ENCODE measurements around the gene MINDY4.

Gene MINDY4

DNA sequence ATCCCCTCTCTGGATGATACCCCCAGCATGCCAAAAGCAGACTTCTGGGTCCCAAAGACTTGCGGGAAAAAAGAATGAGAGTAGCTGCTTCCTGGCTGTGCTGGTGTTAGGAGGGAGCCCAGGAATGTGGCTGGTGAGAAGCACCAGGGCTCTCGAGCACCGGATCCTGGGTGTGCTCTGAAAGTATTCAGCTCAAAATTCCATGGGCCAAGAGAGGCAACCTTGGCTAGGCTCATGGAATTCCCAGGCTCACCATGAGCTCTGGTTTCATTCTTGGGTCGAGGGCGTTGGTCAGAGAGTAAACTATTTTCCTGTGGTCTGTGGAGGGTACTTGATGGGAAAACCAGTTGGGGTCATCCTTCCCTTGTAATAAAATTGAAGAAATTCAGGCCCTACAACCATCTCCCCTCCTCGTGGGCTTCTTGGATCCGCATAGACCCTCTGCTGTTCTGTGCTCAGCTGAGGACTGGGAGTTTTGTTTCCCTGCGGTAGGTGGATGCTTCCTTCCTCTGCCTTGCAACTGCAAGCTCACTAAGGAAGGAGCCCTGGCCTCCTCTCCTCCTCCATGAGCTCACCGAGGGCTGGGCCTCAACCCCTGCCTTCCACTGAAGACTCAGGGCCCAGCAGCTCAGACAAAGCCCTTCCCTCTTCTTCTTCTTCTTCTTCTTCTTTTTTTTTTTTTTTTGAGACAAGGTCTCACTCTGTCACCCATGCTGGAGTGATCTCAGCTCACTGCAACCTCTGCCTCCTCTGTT lies 106.0 kb downstream of the MINDY4 start:
- no peak overlapping the region for H3K27ac Mint-ChIP-seq

DNA sequence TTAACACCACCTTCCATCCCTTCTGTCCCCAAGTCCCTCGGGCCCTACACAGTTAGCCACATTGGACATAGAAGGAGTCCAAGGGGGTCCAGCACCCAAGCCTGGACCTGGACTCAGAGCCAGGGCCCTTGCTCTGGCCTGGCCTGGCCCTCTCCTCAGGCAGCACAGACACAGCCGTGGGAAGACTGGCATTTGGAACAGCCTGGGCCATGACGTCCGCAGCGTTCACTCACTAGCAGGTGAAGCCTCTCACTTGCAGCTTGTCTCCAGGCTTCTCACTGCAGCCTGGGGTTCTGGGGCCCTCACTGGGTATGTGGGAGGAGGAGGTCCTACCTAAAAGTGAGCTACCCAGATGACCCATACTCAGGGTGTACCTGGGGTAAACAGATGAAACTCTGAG lies 106.8 kb downstream of the MINDY4 start:
- H3K4me1 Mint-ChIP-seq (ENCODE audit: low read depth) = peaks cover 5% of the 10 kb centered on the region
- no peak overlapping the region for H3K4me3 Mint-ChIP-seq
- no peaks in the 10 kb centered on the region for H3K36me3 Mint-ChIP-seq (ENCODE audit: low read depth)
- no peak overlapping the region for H3K27ac Mint-ChIP-seq
- H3K27me3 Mint-ChIP-seq = no peaks in the 10 kb centered on the region
- H3K9me3 Mint-ChIP-seq = no peaks in the 10 kb centered on the region
- intact Hi-C loops (cut with micrococcal nuclease) = no loop called here

More for the DNA sequence above, 106.0 kb downstream of the MINDY4 start:
- Mint-ChIP-seq H3K4me3 (no peak overlapping the region), H3K4me1 (ENCODE audit: low read depth) (peaks cover 5% of the 10 kb centered on the region), H3K27me3 (no peaks in the 10 kb centered on the region), H3K36me3 (ENCODE audit: low read depth) (no peaks in the 10 kb centered on the region), H3K9me3 (no peaks in the 10 kb centered on the region)
- intact Hi-C loops (cut with micrococcal nuclease) = no loop called here

DNA sequence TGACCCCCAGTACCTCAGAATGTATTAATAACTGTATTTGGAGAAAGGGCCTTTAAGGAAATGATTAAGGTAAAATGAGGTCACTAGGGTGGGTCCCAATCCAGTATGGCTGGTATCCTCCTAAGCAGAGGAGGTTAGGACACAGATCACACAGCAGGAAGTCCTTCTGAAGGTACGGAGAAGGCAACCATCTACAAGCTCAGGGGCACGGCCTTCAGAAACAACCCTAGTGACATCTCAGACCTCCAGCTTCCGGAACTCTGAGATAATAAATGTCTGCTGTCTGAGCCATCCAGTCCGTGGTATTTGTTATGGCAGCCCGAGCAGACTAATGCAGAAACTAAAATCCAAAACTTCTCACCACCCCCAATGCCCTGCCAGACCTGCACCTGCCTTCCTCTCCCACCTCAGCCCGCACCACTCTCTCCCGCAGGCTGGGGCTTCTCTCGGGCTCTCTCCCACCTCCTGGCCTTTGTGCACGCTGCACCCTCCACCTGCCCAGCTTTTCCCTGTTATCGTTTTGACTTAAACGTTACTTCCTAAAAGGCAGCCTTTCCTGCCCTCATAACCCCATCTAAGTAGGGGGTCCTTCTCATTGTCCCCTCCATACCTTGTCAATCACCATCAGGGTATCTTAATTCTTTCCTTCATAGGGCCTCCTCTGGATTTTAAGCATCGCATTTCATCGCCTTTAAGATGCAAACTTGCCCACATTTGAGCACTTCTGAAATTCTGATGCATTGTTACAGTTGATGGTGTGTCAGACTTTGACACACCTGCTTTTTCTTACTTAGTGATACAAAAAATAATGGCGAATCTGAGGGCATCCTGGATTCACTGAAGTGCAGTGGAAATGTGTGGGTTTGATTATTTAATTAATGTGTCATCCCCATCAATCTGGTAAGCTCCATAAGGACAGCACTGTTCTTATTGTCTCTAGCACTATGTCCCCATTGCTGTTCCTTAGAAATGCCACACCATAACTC lies 108.2 kb downstream of the MINDY4 start:
- H3K27ac Mint-ChIP-seq = no peak overlapping the region
- intact Hi-C loops (cut with micrococcal nuclease) = no loop called here
- no peaks in the 10 kb centered on the region for H3K27me3 Mint-ChIP-seq
- no peaks in the 10 kb centered on the region for H3K9me3 Mint-ChIP-seq
- peaks cover 5% of the 10 kb centered on the region for H3K4me1 Mint-ChIP-seq (ENCODE audit: low read depth)
- no peak overlapping the region for H3K4me3 Mint-ChIP-seq
- H3K36me3 Mint-ChIP-seq (ENCODE audit: low read depth) = no peaks in the 10 kb centered on the region

DNA sequence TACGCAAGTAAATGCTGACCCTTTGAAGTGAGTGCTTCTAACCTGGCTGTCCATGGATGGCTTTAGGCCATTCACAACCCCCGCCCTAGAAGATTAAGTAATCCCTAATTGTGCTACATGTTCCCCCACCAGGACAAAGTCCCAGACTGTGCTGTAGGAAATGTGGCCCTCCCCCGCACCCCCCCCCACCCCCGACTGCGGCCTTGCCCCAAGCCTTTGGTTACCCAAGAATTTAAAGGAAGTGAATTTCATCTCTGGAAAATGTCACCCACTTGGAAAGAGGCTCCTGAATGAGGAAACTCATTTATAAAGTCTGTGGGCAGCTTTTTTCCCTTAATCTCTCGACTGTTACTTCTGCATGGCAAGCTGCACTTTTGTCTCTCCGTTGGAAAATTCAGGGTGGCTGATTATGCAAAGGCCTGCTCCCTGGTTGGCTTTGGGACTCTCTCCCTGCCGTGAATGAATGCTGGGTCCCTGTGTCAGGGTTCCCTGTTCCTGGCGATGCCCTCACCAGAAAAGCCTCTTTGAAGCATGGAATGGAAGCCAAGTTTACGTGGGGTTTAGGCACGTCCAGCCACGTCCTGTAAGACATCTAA lies 109.0 kb downstream of the MINDY4 start:
- no peak overlapping the region for H3K4me3 Mint-ChIP-seq
- no peaks in the 10 kb centered on the region for H3K36me3 Mint-ChIP-seq (ENCODE audit: low read depth)
- no peaks in the 10 kb centered on the region for H3K9me3 Mint-ChIP-seq
- intact Hi-C loops (cut with micrococcal nuclease) = no loop called here
- H3K4me1 Mint-ChIP-seq (ENCODE audit: low read depth) = peaks cover 5% of the 10 kb centered on the region
- H3K27ac Mint-ChIP-seq = no peak overlapping the region
- no peaks in the 10 kb centered on the region for H3K27me3 Mint-ChIP-seq

DNA sequence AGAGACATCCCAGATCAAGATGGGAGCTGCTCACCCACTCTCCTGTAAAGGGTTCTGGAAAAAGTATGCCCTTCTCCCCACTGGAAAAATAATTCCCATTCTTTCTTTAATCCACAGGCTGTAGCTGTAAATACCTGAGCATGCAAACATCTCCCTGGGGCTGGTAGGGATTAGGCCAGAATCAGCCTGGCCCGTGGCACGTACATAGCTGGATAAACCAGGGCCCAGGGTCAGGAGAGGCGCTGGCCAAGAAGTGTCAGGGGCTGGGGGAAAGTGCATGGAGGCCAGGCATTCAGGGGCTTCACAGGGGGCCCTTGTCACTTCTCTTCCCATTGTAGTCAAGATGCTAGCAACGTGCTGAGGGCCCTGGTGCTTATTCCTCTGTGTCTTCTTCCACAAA lies 109.7 kb downstream of the MINDY4 start:
- Mint-ChIP-seq H3K27me3 (no peaks in the 10 kb centered on the region), H3K27ac (no peak overlapping the region), H3K4me1 (ENCODE audit: low read depth) (peaks cover 5% of the 10 kb centered on the region), H3K9me3 (no peaks in the 10 kb centered on the region), H3K36me3 (ENCODE audit: low read depth) (no peaks in the 10 kb centered on the region), H3K4me3 (no peak overlapping the region)
- intact Hi-C loops (cut with micrococcal nuclease) = no loop called here

DNA sequence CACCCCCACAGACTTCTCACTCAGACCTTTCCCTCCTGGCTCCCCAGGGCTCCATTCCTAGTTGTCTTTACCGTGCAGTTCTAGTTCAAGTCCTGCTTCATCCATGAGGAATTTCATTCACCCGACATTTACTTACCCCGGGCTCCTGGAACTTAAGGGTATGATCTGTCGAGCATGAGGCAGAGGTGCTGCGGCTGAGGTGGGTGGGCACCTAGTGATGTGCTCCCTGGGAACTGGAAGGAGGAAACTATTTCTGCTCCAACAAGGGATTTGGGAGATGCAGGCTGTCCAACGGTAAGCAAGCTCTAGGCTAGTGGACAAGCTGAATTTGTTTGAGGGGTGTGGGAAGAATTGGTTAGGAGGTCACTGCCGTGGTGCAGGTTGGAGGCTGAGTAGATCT lies 110.2 kb downstream of the MINDY4 start:
- intact Hi-C loops (cut with micrococcal nuclease) = no loop called here
- Mint-ChIP-seq H3K9me3 (no peaks in the 10 kb centered on the region), H3K4me3 (no peak overlapping the region), H3K4me1 (ENCODE audit: low read depth) (peaks cover 5% of the 10 kb centered on the region), H3K27me3 (no peaks in the 10 kb centered on the region), H3K27ac (no peak overlapping the region), H3K36me3 (ENCODE audit: low read depth) (no peaks in the 10 kb centered on the region)

DNA sequence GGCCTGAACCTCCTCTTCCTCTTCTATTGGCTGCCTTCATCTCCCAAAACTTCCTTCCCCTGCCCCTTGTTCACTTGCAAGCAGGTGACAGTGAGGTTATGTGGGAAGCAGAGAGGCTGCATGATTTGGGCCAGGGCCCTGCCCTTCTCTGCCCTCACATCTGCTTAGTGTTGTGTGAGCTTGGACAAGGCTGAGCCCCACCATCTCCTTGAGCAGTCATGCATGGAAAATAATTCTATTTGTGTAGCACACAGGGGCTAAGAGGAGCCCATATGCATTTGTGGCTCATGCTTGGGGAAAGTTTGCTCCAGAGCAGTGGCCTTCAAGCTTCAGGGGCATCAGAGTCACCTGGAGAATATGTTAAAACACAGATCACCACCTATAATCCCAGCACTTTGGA lies 113.7 kb downstream of the MINDY4 start:
- no peak overlapping the region for H3K27ac Mint-ChIP-seq
- H3K4me3 Mint-ChIP-seq = no peak overlapping the region

DNA sequence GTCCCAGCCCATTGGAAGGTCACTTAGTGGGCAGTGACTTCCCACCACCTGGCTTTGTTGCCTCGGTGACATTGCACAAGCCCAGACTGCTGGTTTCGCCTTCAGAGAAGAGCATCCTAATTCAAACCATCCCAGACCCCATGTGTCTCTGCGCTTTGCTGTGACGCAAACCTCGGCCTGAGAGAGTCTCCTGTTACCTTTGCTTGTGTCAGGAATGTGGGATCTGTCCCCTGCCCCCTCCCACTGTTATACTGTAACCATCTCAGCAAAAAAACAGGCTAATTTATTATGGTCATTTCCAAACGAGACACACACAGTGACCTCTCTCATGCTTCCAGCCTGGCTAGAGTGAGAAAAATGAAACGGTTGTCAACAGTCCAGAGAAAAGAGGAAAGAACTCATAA lies 115.4 kb downstream of the MINDY4 start:
- Mint-ChIP-seq H3K4me1 (ENCODE audit: low read depth) (no peaks in the 10 kb centered on the region), H3K27me3 (no peaks in the 10 kb centered on the region), H3K27ac (no peak overlapping the region), H3K36me3 (ENCODE audit: low read depth) (no peaks in the 10 kb centered on the region), H3K9me3 (peaks cover 10% of the 10 kb centered on the region), H3K4me3 (no peak overlapping the region)
- intact Hi-C loops (cut with micrococcal nuclease) = no loop called here

More for the DNA sequence above, 113.7 kb downstream of the MINDY4 start:
- Mint-ChIP-seq H3K4me1 (ENCODE audit: low read depth) (peaks cover 5% of the 10 kb centered on the region), H3K9me3 (no peaks in the 10 kb centered on the region), H3K36me3 (ENCODE audit: low read depth) (no peaks in the 10 kb centered on the region), H3K27me3 (no peaks in the 10 kb centered on the region)
- intact Hi-C loops (cut with micrococcal nuclease) = no loop called here

DNA sequence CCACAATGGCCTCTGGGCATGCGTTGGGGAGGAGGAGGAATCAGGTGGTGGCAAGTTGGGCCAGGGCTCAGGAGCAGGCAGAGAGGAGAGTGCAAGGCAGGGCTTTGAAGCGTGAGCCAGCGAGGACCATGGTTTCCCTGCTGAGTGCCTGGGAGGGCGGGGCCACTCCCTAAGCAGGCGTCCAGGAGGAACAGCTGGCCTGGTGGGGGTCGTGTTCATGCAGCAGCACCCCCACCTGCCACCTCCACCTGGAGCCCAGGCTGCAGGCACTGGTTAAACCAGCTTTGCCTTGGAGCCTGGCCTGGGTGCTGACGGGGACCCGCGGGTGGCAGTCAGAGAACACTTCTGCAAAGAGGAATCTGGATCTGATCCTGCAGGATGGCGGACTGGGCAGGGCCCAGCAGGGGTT lies 116.3 kb downstream of the MINDY4 start:
- Mint-ChIP-seq H3K9me3 (peaks cover 10% of the 10 kb centered on the region), H3K4me3 (no peak overlapping the region), H3K27me3 (no peaks in the 10 kb centered on the region), H3K4me1 (ENCODE audit: low read depth) (no peaks in the 10 kb centered on the region), H3K36me3 (ENCODE audit: low read depth) (no peaks in the 10 kb centered on the region), H3K27ac (no peak overlapping the region)
- intact Hi-C loops (cut with micrococcal nuclease) = no loop called here

DNA sequence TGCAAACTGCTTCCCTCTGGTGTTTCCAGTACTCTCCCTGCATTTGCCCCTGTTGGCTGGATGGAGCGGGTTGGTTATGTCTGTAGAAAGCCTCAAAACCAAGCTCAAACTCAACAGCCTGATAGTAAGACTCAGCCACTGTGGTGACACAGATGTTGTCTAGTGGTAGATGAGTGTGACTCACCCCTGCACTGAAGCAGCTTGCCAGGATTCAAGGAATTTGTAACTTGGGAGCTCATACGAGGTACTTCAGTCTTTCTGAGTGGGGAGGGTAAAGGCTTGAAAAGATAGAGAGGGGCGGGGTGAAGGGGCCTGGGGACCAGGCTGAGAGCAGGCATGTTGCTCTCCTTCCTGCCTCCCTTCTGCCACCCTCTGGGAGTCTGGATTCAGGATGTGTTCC lies 117.5 kb downstream of the MINDY4 start:
- intact Hi-C loops (cut with micrococcal nuclease) = no loop called here
- Mint-ChIP-seq H3K27ac (no peak overlapping the region), H3K9me3 (peaks cover 10% of the 10 kb centered on the region), H3K27me3 (peaks cover under 1% of the 10 kb centered on the region), H3K4me3 (no peak overlapping the region), H3K4me1 (ENCODE audit: low read depth) (no peaks in the 10 kb centered on the region), H3K36me3 (ENCODE audit: low read depth) (no peaks in the 10 kb centered on the region)

DNA sequence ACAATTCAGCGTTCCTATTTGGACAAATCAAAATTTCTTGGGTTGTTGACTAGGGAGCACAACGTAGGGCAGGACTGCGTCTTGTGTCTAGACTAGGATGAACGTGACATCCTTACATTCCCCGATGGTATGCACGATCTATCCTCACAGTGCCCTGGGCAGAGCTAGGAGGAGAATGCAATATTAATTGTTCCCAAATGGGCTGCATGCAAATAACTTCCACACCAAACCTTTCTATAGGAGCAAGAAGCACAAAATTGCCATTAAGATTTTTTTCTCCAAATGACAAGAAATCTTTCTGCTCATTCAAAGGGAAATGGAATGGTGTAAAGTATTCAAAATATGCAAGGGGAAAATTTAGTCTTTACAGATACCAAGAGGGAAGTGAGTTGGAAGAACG lies 119.0 kb downstream of the MINDY4 start:
- H3K27ac Mint-ChIP-seq = no peak overlapping the region
- H3K4me1 Mint-ChIP-seq (ENCODE audit: low read depth) = no peaks in the 10 kb centered on the region
- H3K27me3 Mint-ChIP-seq = peaks cover 6% of the 10 kb centered on the region
- intact Hi-C loops (cut with micrococcal nuclease) = no loop called here
- H3K36me3 Mint-ChIP-seq (ENCODE audit: low read depth) = no peaks in the 10 kb centered on the region
- no peak overlapping the region for H3K4me3 Mint-ChIP-seq
- H3K9me3 Mint-ChIP-seq = peaks cover 10% of the 10 kb centered on the region

DNA sequence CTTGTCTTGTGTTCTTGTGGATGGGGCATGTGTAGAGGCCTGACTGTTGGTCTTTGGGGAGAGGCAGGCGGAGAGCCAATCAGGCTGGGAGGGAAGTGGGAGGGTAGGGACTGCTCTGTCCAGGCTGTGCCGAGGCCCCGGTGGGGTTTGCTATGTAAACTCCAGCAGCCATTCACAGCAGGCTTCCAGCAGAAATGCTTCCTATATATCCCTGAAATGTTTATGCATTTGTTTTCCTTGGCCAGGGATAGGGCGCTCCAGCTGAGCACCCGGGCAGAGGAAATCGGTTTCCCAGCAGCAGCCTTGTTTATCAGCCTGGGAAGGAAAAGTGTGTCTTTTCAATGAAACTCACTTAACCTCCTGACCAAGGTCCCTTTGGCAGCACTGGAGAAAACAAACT lies 122.1 kb downstream of the MINDY4 start:
- H3K27ac Mint-ChIP-seq = no peak overlapping the region
- H3K36me3 Mint-ChIP-seq (ENCODE audit: low read depth) = no peaks in the 10 kb centered on the region
- H3K4me3 Mint-ChIP-seq = no peak overlapping the region
- H3K27me3 Mint-ChIP-seq = peaks cover 11% of the 10 kb centered on the region
- intact Hi-C loops (cut with micrococcal nuclease) = no loop called here
- peaks cover 10% of the 10 kb centered on the region for H3K9me3 Mint-ChIP-seq
- no peaks in the 10 kb centered on the region for H3K4me1 Mint-ChIP-seq (ENCODE audit: low read depth)

DNA sequence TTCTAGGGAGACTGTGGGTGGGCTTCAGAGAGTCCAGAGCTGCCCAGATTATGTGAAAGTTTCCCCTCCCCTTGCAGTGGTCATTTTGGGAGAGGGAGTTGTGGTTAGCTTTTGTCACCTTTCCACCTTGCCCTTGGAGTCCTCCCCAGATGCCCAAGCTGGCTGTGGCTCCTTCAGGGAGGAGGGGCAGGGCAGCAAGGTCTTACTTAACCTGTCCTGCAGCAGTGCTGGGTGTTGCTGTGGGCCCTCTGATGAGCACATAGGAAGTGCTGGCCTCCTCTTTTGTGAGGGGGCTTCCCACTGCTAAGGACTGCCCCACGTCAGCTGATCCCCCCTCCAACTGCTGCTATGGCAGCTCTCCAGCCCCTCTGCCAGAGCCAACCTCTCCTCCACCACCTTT lies 122.8 kb downstream of the MINDY4 start:
- Mint-ChIP-seq H3K4me3 (no peak overlapping the region), H3K27me3 (peaks cover 11% of the 10 kb centered on the region), H3K4me1 (ENCODE audit: low read depth) (no peaks in the 10 kb centered on the region), H3K9me3 (peaks cover 10% of the 10 kb centered on the region), H3K36me3 (ENCODE audit: low read depth) (no peaks in the 10 kb centered on the region), H3K27ac (no peak overlapping the region)
- intact Hi-C loops (cut with micrococcal nuclease) = no loop called here
